Ishikawa (cell line): ENCODE measurements around the gene GANC.

ENCODE experiments used
- CEBPB ChIP-seq: IDR thresholded peaks from 2 replicates; pipeline ENCODE4 v1.6.1; 2012
- EP300 ChIP-seq: IDR thresholded peaks from 2 replicates; pipeline ENCODE4 v1.6.1; 2012; ENCODE audit warnings: borderline replicate concordance
- FOXM1 ChIP-seq: IDR thresholded peaks from 2 replicates; pipeline ENCODE4 v1.6.1; 2012; ENCODE audit warnings: low read depth, borderline replicate concordance
- MAX ChIP-seq: IDR thresholded peaks from 2 replicates; pipeline ENCODE4 v1.6.1; 2012
- NFIC ChIP-seq: IDR thresholded peaks from 2 replicates; pipeline ENCODE4 v1.6.1; 2012
- RAD21 ChIP-seq: IDR thresholded peaks from 2 replicates; pipeline ENCODE4 v1.6.1; 2012; ENCODE audit warnings: low read depth
- REST ChIP-seq: IDR thresholded peaks from 2 replicates; pipeline ENCODE4 v1.6.1; 2012; ENCODE audit warnings: low read depth, mild to moderate bottlenecking
- TCF12 ChIP-seq: IDR thresholded peaks from 2 replicates; pipeline ENCODE4 v1.6.1; 2012; ENCODE audit warnings: low read depth
- YY1 ChIP-seq: IDR thresholded peaks from 2 replicates; pipeline ENCODE4 v1.6.1; 2012; ENCODE audit warnings: low read depth

- TF ChIP-seq EP300: no peak
- no peak for TF ChIP-seq CEBPB
- TF ChIP-seq REST: no peak
- no peak for TF ChIP-seq RAD21
- TF ChIP-seq FOXM1: no peak
- TF ChIP-seq TCF12: no peak
- no peak for TF ChIP-seq NFIC
- TF ChIP-seq MAX: no peak
- no peak for TF ChIP-seq YY1
Observed at GRCh38 chr15:42378011-42378410, 105.0 kb downstream of the GANC start.
